ENCODE results near the gene CUBN.

Gene CUBN

DNA sequence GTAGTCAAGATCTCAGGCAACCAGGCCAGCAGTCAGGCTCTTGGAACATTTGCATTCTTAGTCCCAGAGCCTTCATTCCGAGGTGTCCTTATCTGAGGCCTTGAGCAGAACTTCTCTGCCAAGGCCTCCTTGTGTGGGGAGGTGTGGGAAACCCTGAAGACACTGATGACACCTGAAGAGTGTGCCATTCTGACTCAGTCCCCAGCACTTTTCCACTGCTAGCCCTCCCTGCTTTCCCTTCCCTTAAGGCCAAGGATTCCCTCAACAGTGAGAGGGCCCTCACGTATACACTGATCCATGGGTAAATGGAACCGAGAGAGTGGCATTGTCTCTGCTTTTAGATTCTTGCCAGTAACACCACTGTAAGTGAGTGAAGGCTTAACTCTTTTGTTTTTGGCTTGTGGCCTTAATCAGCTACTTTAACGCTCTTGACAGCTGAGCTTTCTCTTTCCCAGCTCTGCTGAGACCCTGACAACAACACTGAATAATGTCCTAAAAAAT lies 41.6 kb upstream of the CUBN start:
- no peak overlapping the region for H3K27ac ChIP-seq
- TF ChIP-seq, protein P1, sequence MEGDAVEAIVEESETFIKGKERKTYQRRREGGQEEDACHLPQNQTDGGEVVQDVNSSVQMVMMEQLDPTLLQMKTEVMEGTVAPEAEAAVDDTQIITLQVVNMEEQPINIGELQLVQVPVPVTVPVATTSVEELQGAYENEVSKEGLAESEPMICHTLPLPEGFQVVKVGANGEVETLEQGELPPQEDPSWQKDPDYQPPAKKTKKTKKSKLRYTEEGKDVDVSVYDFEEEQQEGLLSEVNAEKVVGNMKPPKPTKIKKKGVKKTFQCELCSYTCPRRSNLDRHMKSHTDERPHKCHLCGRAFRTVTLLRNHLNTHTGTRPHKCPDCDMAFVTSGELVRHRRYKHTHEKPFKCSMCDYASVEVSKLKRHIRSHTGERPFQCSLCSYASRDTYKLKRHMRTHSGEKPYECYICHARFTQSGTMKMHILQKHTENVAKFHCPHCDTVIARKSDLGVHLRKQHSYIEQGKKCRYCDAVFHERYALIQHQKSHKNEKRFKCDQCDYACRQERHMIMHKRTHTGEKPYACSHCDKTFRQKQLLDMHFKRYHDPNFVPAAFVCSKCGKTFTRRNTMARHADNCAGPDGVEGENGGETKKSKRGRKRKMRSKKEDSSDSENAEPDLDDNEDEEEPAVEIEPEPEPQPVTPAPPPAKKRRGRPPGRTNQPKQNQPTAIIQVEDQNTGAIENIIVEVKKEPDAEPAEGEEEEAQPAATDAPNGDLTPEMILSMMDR (conservative IDR thresholded peaks at IDR 0.05) = no peak

DNA sequence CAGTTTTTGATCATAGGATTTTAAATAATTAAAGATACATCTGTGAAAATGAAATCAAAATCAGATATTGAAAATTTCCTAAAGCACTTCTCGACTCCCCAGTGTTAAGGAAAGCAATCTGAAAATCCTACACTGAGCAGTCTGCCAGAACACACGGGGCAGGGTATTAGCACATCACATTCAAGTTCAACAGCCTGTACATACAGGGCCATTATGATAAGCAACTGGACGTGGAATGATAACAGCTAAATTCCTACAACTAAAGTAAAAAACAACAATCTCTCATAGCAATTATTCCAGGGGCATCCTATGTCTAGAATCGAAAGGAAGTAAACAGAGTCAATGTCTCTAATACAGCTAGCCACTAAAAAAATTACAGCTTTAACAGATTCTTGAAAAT lies 40.2 kb upstream of the CUBN start:
- TF ChIP-seq, protein P1 (conservative IDR thresholded peaks at IDR 0.05) = no peak
- no peak overlapping the region for H3K27ac ChIP-seq

DNA sequence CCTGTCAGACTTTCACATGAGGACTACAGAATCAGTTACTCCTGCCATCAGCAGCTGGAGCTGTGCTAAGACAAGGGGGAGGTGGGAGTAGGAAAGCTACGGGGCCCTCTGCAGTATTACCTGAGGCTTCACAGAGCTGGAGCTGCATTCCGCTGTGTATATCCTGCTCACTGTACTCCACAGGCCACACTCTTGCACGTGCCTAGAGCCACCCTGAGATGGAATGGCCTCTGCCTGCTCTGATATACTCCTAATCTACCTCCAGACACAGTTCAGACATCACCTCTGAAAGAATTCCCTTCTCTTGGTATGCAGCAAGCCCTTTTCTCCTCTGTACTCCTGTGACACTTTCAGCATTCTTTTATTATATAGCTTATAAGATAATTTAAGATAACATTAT lies 37.1 kb upstream of the CUBN start:
- no peak overlapping the region for H3K27ac ChIP-seq
- TF ChIP-seq, protein P1 (conservative IDR thresholded peaks at IDR 0.05) = no peak

DNA sequence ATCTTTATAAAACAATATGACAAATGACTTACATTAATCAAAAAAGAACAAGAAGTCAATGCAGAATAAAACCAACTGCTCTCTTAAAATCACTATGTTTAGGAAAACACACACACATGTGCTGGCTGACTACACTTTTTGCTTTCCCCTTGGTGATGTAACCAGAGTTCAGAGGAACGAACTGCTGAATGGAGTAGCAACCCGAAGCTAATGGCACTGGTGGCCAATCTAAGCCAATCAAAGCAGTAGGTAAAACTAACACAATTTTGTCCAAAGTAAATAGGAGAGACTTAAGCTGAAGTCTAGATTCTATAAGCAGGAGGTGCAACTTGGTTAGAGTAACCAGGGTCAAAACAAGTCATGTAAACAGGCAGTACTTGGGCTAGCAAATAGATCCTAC lies 33.2 kb upstream of the CUBN start:
- H3K27ac ChIP-seq = no peak overlapping the region
- TF ChIP-seq, protein P1 (conservative IDR thresholded peaks at IDR 0.05) = no peak

DNA sequence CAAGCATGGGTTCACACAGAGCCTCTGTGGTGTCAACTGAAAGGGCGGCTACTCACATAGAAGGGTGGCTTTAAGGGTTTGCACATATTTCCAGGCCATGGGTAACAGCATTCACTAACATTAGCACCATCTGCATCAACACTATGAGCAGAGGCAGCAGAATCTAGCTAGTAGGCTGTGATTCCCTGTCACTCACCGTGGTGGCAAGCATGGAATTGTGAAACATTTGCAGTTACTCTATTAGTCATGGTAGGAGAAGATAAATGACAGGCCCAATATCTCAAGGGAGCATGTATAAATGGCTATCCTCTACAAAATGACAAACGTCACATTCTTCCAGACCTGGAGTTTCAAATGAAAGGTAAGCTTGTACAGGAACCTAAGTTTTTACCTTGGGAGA lies 32.2 kb upstream of the CUBN start:
- H3K27ac ChIP-seq = no peak overlapping the region
- TF ChIP-seq, protein P1 (conservative IDR thresholded peaks at IDR 0.05) = no peak

DNA sequence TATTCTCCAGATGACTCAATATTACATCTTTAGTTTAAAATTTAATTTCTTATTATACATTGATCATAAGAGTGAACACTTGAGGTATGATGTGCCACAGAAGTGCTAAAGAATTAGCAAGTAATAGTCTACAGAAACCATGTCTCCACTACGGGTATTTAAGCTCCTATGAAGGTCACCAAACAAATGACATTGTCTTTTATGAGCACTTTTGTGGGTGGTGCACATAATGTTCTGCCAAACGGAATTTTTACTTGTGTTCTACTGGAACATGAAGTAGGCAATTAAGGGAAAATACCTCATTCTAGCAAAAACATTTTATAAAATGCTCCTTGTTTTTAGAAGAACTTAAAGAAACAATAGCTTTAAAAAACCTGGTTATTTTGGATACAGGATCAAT lies 27.4 kb upstream of the CUBN start:
- TF ChIP-seq, protein P1 (conservative IDR thresholded peaks at IDR 0.05) = no peak

DNA sequence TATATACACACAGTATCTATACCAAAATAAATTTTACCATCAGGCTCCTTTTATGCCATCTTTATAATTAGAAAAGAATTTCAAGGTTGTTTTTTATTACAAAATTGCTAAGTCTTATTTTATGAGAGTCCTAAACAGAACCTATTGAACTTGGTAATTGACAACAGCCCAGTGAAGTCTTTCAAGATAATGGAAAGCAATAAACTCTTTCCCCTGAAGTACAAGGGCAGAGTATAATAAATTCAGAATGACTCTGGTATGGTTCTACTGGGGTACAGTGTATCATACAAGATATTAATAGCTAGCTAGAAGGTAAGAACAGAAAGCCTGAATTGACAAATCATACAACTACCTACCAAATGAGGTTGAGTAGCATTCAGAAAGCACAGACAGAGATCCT lies 26.2 kb upstream of the CUBN start:
- H3K27ac ChIP-seq = no peak overlapping the region
- TF ChIP-seq, protein P1 (conservative IDR thresholded peaks at IDR 0.05) = no peak

More for the DNA sequence above, 27.4 kb upstream of the CUBN start:
- no peak overlapping the region for H3K27ac ChIP-seq
